WTC11 (cell line): ENCODE measurements around the gene PDE1C. TPM values are rescaled to one million over a fixed set of nuclear protein-coding genes. Genes with fewer than 3 reads are reported as not detected.

Experiments used
- ATAC-seq: fragments of 200-7000 bp; cut with Tn5 transposase; 2 replicates; pipeline ENCODE4 v1.10.0; 2021; ENCODE audit warnings: mild to moderate bottlenecking, moderate library complexity
- CTCF ChIA-PET: fragments of 300-600 bp; sonication (Branson Sonifier 250); formaldehyde crosslinking; loops from one replicate; lab custom pipeline; 2021; ENCODE audit warnings: antibody characterized with exemption; lab: Charles Lee
- POLR2A ChIA-PET: fragments of 350-600 bp; sonication (Branson Sonifier 250); formaldehyde crosslinking; loops from one replicate; lab custom pipeline; 2021; ENCODE audit warnings: antibody characterized with exemption; lab: Charles Lee
- DNase-seq: peaks from one replicate; pipeline ENCODE4 v3.0.0; 2021; ENCODE audit warnings: low spot score
- H3K27ac Mint-ChIP-seq: 2 replicates; pipeline ENCODE4 v1.8.0; 2021; ENCODE audit warnings: mixed read lengths
- H3K27me3 Mint-ChIP-seq: 2 replicates; pipeline ENCODE4 v1.8.0; 2021; ENCODE audit warnings: low read depth, mild to moderate bottlenecking, moderate library complexity, mixed read lengths
- H3K36me3 Mint-ChIP-seq: 2 replicates; pipeline ENCODE4 v1.8.0; 2021; ENCODE audit warnings: mixed read lengths
- H3K4me1 Mint-ChIP-seq: 2 replicates; pipeline ENCODE4 v1.8.0; 2022; ENCODE audit warnings: mixed read lengths
- H3K4me3 Mint-ChIP-seq: 2 replicates; pipeline ENCODE4 v1.8.0; 2021; ENCODE audit warnings: mild to moderate bottlenecking, moderate library complexity, mixed read lengths
- H3K9me3 Mint-ChIP-seq: 2 replicates; pipeline ENCODE4 v1.8.0; 2021; ENCODE audit warnings: mixed read lengths
- CREB1 ChIP-seq: sonication (generic); formaldehyde crosslinking; IDR thresholded peaks from 2 replicates; pipeline ENCODE4 v1.8.0; 2023; ENCODE audit warnings: mild to moderate bottlenecking, missing genetic modification reagents
- EMX1 ChIP-seq: fragments of 250-450 bp; sonication (Bioruptor Pico); IDR thresholded peaks from 2 replicates; pipeline ENCODE4 v1.8.0; 2021; ENCODE audit warnings: mild to moderate bottlenecking
- ERG ChIP-seq: fragments of 250-450 bp; sonication (Bioruptor Pico); IDR thresholded peaks from 2 replicates; pipeline ENCODE4 v1.8.0; 2021; ENCODE audit warnings: mild to moderate bottlenecking
- FOXK1 ChIP-seq: sonication (generic); formaldehyde crosslinking; IDR thresholded peaks from 2 replicates; pipeline ENCODE4 v1.8.0; 2022; ENCODE audit warnings: mild to moderate bottlenecking, moderate library complexity, missing genetic modification reagents
- FOXP1 ChIP-seq: sonication (generic); formaldehyde crosslinking; IDR thresholded peaks from 2 replicates; pipeline ENCODE4 v1.8.0; 2022; ENCODE audit warnings: missing genetic modification reagents, mild to moderate bottlenecking, moderate library complexity, borderline replicate concordance
- GRHL2 ChIP-seq: fragments of 250-450 bp; sonication (Bioruptor Pico); IDR thresholded peaks from 2 replicates; pipeline ENCODE4 v1.8.0; 2022; ENCODE audit warnings: mild to moderate bottlenecking, moderate library complexity; ENCODE audit not compliant: insufficient replicate concordance, severe bottlenecking
- IRF1 ChIP-seq: sonication (generic); formaldehyde crosslinking; IDR thresholded peaks from 2 replicates; pipeline ENCODE4 v1.8.0; 2023; ENCODE audit warnings: missing genetic modification reagents
- NFATC4 ChIP-seq: fragments of 250-450 bp; sonication (Bioruptor Pico); IDR thresholded peaks from 2 replicates; pipeline ENCODE4 v1.9.0; 2021; ENCODE audit warnings: mild to moderate bottlenecking
- PRRX2 ChIP-seq: fragments of 250-450 bp; sonication (Bioruptor Pico); IDR thresholded peaks from 2 replicates; pipeline ENCODE4 v1.8.0; 2021; ENCODE audit warnings: mild to moderate bottlenecking
- USF1 ChIP-seq: sonication (generic); formaldehyde crosslinking; IDR thresholded peaks from 2 replicates; pipeline ENCODE4 v1.8.0; 2022; ENCODE audit warnings: mild to moderate bottlenecking, missing genetic modification reagents
- USF2 ChIP-seq: sonication (generic); formaldehyde crosslinking; IDR thresholded peaks from 2 replicates; pipeline ENCODE4 v1.8.1; 2023; ENCODE audit warnings: mild to moderate bottlenecking, missing genetic modification reagents, moderate library complexity
- ZBTB21 ChIP-seq: sonication (generic); formaldehyde crosslinking; IDR thresholded peaks from 2 replicates; pipeline ENCODE4 v1.8.1; 2023; ENCODE audit warnings: mild to moderate bottlenecking, missing genetic modification reagents, borderline replicate concordance
- ZNF138 ChIP-seq: sonication (generic); formaldehyde crosslinking; conservative IDR thresholded peaks from 2 replicates; pipeline ENCODE4 v1.8.1; 2022; ENCODE audit warnings: mild to moderate bottlenecking, moderate library complexity, missing genetic modification reagents
- ZNF396 ChIP-seq: fragments of 250-450 bp; sonication (Bioruptor Pico); IDR thresholded peaks from 2 replicates; pipeline ENCODE4 v1.8.0; 2021; ENCODE audit warnings: mild to moderate bottlenecking, moderate library complexity, borderline replicate concordance
- ZNF416 ChIP-seq: fragments of 250-450 bp; sonication (Bioruptor Pico); IDR thresholded peaks from 2 replicates; pipeline ENCODE4 v1.9.0; 2021; ENCODE audit warnings: mild to moderate bottlenecking, inconsistent platforms
- ZNF425 ChIP-seq: fragments of 250-450 bp; sonication (Bioruptor Pico); conservative IDR thresholded peaks from 2 replicates; pipeline ENCODE4 v1.9.0; 2021; ENCODE audit warnings: mild to moderate bottlenecking
- ZNF512 ChIP-seq: sonication (generic); formaldehyde crosslinking; IDR thresholded peaks from 2 replicates; pipeline ENCODE4 v1.8.1; 2022; ENCODE audit warnings: missing genetic modification reagents, borderline replicate concordance
- total RNA-seq: library from RNA; stranded (reverse); gene quantifications from 3 replicates; pipeline ENCODE4 v1.2.3, GENCODE V29; 2021
- TF ChIP-seq, protein P1 (sequence below): sonication (generic); formaldehyde crosslinking; IDR thresholded peaks from 2 replicates; pipeline ENCODE4 v1.8.0; 2023; ENCODE audit warnings: missing genetic modification reagents, mild to moderate bottlenecking, borderline replicate concordance
- TF ChIP-seq, protein P2 (sequence below): sonication (generic); formaldehyde crosslinking; IDR thresholded peaks from 2 replicates; pipeline ENCODE4 v1.8.1; 2022; ENCODE audit warnings: low read depth, missing genetic modification reagents, borderline replicate concordance
- TF ChIP-seq, protein P3 (sequence below): sonication (generic); formaldehyde crosslinking; IDR thresholded peaks from 2 replicates; pipeline ENCODE4 v1.8.1; 2023; ENCODE audit warnings: mild to moderate bottlenecking, missing genetic modification reagents, moderate library complexity

The PDE1C gene
- total RNA-seq, 1 experiment from 2014 or later: 0.55 TPM

DNA sequence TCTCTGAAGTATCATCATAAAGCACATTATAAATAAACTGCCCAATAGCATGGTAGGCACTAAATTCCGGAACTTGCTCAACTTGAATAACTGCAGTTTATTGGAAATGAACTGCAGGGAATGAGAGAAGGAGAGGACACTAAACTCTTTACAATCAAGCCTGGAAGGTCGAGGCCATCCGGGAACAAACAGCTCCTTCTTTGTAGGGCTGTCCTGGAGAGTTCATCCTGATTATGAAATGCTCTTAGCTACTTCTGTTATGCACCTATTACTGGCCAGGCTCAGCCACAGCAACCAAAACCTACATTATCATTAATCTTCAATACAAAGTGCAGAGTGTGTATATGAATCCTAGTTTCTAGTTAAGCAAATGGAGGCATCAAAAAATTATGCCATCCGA is 318.5 kb downstream of the PDE1C start (continued):
- TF ChIP-seq ZNF425 (CRISPR knock-in tag): no peak
- no peak for TF ChIP-seq IRF1 (CRISPR knock-in tag)
- TF ChIP-seq USF1 (CRISPR knock-in tag): no peak
- no peak for TF ChIP-seq ZNF512 (CRISPR knock-in tag)
- no peak for TF ChIP-seq USF2 (CRISPR knock-in tag)
- TF ChIP-seq GRHL2: no peak
- TF ChIP-seq ZNF416 (CRISPR knock-in tag): no peak
- TF ChIP-seq PRRX2: no peak

- H3K27me3 Mint-ChIP-seq: peaks cover 95% of the 10 kb centered on the region
- ATAC-seq: no peak
- POLR2A ChIA-PET: no interaction called here
- TF ChIP-seq, protein P1, sequence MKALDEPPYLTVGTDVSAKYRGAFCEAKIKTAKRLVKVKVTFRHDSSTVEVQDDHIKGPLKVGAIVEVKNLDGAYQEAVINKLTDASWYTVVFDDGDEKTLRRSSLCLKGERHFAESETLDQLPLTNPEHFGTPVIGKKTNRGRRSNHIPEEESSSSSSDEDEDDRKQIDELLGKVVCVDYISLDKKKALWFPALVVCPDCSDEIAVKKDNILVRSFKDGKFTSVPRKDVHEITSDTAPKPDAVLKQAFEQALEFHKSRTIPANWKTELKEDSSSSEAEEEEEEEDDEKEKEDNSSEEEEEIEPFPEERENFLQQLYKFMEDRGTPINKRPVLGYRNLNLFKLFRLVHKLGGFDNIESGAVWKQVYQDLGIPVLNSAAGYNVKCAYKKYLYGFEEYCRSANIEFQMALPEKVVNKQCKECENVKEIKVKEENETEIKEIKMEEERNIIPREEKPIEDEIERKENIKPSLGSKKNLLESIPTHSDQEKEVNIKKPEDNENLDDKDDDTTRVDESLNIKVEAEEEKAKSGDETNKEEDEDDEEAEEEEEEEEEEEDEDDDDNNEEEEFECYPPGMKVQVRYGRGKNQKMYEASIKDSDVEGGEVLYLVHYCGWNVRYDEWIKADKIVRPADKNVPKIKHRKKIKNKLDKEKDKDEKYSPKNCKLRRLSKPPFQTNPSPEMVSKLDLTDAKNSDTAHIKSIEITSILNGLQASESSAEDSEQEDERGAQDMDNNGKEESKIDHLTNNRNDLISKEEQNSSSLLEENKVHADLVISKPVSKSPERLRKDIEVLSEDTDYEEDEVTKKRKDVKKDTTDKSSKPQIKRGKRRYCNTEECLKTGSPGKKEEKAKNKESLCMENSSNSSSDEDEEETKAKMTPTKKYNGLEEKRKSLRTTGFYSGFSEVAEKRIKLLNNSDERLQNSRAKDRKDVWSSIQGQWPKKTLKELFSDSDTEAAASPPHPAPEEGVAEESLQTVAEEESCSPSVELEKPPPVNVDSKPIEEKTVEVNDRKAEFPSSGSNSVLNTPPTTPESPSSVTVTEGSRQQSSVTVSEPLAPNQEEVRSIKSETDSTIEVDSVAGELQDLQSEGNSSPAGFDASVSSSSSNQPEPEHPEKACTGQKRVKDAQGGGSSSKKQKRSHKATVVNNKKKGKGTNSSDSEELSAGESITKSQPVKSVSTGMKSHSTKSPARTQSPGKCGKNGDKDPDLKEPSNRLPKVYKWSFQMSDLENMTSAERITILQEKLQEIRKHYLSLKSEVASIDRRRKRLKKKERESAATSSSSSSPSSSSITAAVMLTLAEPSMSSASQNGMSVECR (CRISPR knock-in tag): no peak
- TF ChIP-seq ZNF138 (no peak), FOXK1 (no peak), ZNF396 (CRISPR knock-in tag) (no peak), FOXP1 (CRISPR knock-in tag) (no peak), GRHL2 (no peak), ZBTB21 (CRISPR knock-in tag) (no peak), EMX1 (CRISPR knock-in tag) (no peak), CREB1 (no peak), ERG (CRISPR knock-in tag) (no peak), NFATC4 (no peak)
- TF ChIP-seq, protein P2, sequence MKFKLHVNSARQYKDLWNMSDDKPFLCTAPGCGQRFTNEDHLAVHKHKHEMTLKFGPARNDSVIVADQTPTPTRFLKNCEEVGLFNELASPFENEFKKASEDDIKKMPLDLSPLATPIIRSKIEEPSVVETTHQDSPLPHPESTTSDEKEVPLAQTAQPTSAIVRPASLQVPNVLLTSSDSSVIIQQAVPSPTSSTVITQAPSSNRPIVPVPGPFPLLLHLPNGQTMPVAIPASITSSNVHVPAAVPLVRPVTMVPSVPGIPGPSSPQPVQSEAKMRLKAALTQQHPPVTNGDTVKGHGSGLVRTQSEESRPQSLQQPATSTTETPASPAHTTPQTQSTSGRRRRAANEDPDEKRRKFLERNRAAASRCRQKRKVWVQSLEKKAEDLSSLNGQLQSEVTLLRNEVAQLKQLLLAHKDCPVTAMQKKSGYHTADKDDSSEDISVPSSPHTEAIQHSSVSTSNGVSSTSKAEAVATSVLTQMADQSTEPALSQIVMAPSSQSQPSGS (CRISPR knock-in tag): no peak
- TF ChIP-seq, protein P3, sequence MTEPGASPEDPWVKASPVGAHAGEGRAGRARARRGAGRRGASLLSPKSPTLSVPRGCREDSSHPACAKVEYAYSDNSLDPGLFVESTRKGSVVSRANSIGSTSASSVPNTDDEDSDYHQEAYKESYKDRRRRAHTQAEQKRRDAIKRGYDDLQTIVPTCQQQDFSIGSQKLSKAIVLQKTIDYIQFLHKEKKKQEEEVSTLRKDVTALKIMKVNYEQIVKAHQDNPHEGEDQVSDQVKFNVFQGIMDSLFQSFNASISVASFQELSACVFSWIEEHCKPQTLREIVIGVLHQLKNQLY (CRISPR knock-in tag): no peak
Observed at GRCh38 chr7:31748084-31748483, 322.1 kb downstream of the PDE1C start.

More at GRCh38 chr7:31748084-31748483, 322.1 kb downstream of the PDE1C start:
- Mint-ChIP-seq H3K9me3 (no peaks in the 10 kb centered on the region), H3K4me3 (no peak overlapping the region), H3K27ac (no peak overlapping the region), H3K4me1 (no peaks in the 10 kb centered on the region), H3K36me3 (no peaks in the 10 kb centered on the region)
- DNase-seq: no peak
- CTCF ChIA-PET: no interaction called here
